ENCODE data around the gene SLC6A16.

SLC6A16 gene

DNA sequence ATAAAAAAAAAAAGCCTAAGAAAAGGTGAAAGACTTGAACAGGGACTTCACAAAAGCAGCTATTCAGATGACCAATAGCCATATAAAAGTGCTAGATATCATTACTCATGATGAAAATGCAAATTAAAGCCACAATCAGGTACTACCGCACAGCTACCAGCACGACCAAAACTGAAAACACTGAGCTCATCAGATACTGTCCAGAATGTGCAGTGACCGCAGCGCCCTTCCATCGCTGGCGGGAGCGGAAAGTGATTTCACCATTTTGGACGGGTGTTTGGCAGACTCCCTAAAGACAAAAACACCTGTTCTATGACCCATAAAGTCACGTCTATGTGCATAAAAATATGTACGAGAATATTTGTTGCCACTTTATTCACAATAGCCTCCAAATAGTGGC, 60.7 kb downstream of the SLC6A16 start:
- no peak for DNase-seq

- DNase-seq = no peak
These were observed 63.4 kb downstream of the SLC6A16 start for GRCh38 chr19:49261602-49262001.

DNA sequence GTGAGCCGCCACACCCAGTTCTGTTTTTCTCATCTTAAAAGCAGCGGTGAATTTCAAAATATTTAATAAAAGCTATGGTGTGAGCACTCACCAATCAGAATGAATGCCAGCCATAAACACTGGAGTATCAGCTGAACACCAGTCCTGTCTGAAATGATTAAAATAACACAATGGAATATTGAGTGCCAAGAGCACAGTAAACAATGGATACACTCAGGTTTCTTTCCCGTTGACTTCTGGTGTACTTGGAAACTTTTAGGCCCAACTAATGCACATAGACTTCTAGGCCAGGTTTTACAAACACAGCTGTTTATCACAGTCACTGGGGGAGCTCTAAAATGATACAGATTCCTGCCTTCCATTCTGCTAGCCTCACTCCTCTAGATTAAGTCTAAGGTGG, 68.3 kb downstream of the SLC6A16 start:
- DNase-seq = no peak

DNA sequence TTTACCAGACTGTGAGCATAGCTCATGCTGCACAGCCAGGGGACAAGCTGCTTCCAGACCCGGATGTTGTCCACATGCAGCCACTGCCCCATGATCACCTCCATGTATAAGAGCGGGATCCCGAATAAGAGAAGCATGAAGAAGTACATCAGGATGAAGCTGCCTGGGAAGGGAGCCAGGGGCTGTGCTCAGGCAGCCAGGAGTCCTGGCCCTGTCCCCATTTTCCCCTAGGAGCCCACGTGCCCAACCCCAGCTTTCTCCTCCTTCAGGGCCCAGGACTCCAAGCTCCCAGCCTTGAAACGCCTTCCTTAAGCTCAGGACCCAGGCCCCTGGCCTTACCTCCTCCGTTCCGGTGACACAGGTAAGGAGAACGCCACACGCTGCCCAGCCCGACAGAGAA, 69.3 kb downstream of the SLC6A16 start:
- DNase-seq = no peak

GRCh38 chr19:49249933-49250332, 75.1 kb downstream of the SLC6A16 start:
- DNase-seq = no peak

DNA sequence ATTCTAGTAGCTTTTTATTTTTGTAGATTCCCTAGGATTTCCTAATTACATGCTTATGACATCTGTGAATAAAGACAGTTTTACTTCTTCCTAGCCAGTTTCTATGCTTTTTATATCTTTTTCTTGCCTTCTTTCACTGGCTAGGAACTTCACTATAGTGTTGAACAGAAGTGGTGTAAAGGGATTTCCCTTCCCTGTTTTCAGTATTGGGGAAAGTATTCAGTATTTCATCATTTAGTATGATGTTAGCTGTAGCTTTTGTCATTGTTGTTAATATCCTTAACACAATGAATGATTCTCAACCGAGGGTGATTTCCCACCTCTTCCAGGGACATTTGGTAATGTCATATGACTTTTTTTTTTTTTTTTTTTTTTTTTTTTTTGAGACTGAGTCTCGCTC, 77.3 kb downstream of the SLC6A16 start:
- no peak for DNase-seq

- DNase-seq = no peak
These were observed 80.7 kb downstream of the SLC6A16 start for GRCh38 chr19:49244256-49244655.

DNA sequence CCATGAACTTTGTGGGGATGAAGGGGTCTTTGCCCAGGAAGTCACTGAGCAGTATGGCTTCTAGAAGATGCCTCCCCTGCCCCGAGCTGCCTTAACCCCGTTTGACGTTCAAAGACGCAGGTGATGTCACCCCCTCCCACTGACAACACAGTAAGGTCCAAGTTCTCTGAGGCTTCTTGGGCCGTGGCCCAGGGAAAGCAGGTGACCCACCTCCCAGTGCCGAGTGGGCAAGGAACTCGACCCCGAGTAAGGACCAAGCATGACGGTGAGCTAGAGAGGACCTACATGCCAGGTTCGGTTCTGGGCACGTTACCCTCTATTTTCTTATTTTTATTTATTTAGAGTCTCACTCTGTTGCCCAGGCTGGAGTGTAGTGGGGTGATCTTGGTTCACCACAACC, 81.3 kb downstream of the SLC6A16 start:
- no peak for DNase-seq

GRCh38 chr19:49243129-49243528, 81.9 kb downstream of the SLC6A16 start:
- DNase-seq = no peak

GRCh38 chr19:49241769-49242168, 83.2 kb downstream of the SLC6A16 start:
- no peak for DNase-seq
